OCI-LY7 (cell line): ENCODE measurements around the gene MEF2D. TPM values are rescaled to one million over a fixed set of nuclear protein-coding genes. Genes with fewer than 3 reads are reported as not detected.

Experiments
- BruUV-seq: library from RNA; stranded (reverse); fragments of 400-500 nt; replicated peaks from 2 replicates; lab custom pipeline; 2021; lab: Mats Ljungman, UMichigan
- CTCF ChIA-PET: fragments of 300-600 bp; sonication (Branson Sonifier 250); formaldehyde crosslinking; loops from one replicate; lab custom pipeline; 2022; ENCODE audit warnings: antibody characterized with exemption; ENCODE audit not compliant: unreplicated experiment; lab: Charles Lee
- POLR2A ChIA-PET: fragments of 300-600 bp; sonication (Branson Sonifier 250); formaldehyde crosslinking; loops from one replicate; lab custom pipeline; 2022; ENCODE audit warnings: antibody characterized with exemption; lab: Charles Lee
- DNase-seq: peaks from one replicate; pipeline ENCODE4 v3.0.0-alpha.2; 2015; ENCODE audit warnings: low spot score
- H2AFZ ChIP-seq: fragments of 200-600 bp; sonication (generic), shearing (Covaris generic); 2 replicates; pipeline ENCODE4 v1.6.1; 2014; ENCODE audit warnings: mild to moderate bottlenecking, antibody characterized with exemption, low read length, moderate library complexity
- H3K27ac ChIP-seq: fragments of 200-600 bp; sonication (generic); 2 replicates; pipeline ENCODE4 v1.5.1; 2014; ENCODE audit warnings: mixed run types, low read depth, mild to moderate bottlenecking, moderate library complexity, low read length, inconsistent platforms; ENCODE audit not compliant: poor library complexity, severe bottlenecking
- H3K36me3 ChIP-seq: fragments of 200-600 bp; sonication (generic); 2 replicates; pipeline ENCODE4 v1.6.1; 2014; ENCODE audit warnings: mild to moderate bottlenecking, antibody characterized with exemption, low read length, moderate library complexity, mixed read lengths; ENCODE audit not compliant: insufficient read depth
- H3K4me1 ChIP-seq: fragments of 200-600 bp; sonication (generic); 2 replicates; pipeline ENCODE4 v1.5.1; 2014; ENCODE audit warnings: mild to moderate bottlenecking, low read length; ENCODE audit not compliant: insufficient read depth, poor library complexity, severe bottlenecking
- H3K4me2 ChIP-seq: fragments of 200-600 bp; sonication (generic); 2 replicates; pipeline ENCODE4 v1.6.1; 2014; ENCODE audit warnings: mild to moderate bottlenecking, low read length
- H3K4me3 ChIP-seq: fragments of 200-600 bp; sonication (generic); 2 replicates; pipeline ENCODE4 v1.5.1; 2014; ENCODE audit warnings: mild to moderate bottlenecking, low read depth, low read length; ENCODE audit not compliant: poor library complexity, severe bottlenecking
- H3K79me2 ChIP-seq: fragments of 200-600 bp; sonication (generic); 2 replicates; pipeline ENCODE4 v1.6.1; 2016; ENCODE audit warnings: low read depth, mild to moderate bottlenecking, low read length, moderate library complexity, mixed read lengths; ENCODE audit not compliant: insufficient read depth
- H3K9me2 ChIP-seq: fragments of 200-600 bp; sonication (generic); 2 replicates; pipeline ENCODE4 v1.6.1; 2016; ENCODE audit warnings: mild to moderate bottlenecking, low read length, mixed read lengths; ENCODE audit not compliant: insufficient read depth
- H3K9me3 ChIP-seq: fragments of 200-600 bp; sonication (generic); 2 replicates; pipeline ENCODE4 v1.6.1; 2014; ENCODE audit warnings: mild to moderate bottlenecking, mixed run types, low read length, mixed read lengths
- H4K20me1 ChIP-seq: fragments of 200-600 bp; sonication (generic); 2 replicates; pipeline ENCODE4 v1.6.1; 2014; ENCODE audit warnings: mild to moderate bottlenecking, antibody characterized with exemption, low read length, moderate library complexity, mixed read lengths; ENCODE audit not compliant: insufficient read depth
- EZH2phosphoT487 ChIP-seq: fragments of 200-600 bp; sonication (generic); IDR thresholded peaks from 2 replicates; pipeline ENCODE4 v1.6.1; 2018; ENCODE audit warnings: low read depth, borderline replicate concordance, mild to moderate bottlenecking, mixed run types, antibody characterized with exemption, low read length, moderate library complexity, mixed read lengths
- intact Hi-C: fragments of 100-400 bp; cut with micrococcal nuclease; formaldehyde crosslinking; loops from one replicate; pipeline ENCODE4 v1.10.0; 2022; ENCODE audit not compliant: unreplicated experiment
- total RNA-seq, 2 experiments: library from RNA; depleted of rRNA in 1 of 2; stranded (reverse); fragments of >200 nt in 1 of 2; shearing (Covaris generic) in 1 of 2; gene quantifications; 2 replicates each; pipeline ENCODE4 v1.2.3, GENCODE V29; 2014 to 2022
- TF ChIP-seq, protein P1 (sequence below): fragments of 200-600 bp; sonication (generic); conservative IDR thresholded peaks from 2 replicates; pipeline ENCODE4 v1.5.1; 2014; ENCODE audit warnings: mild to moderate bottlenecking, antibody characterized with exemption, low read length, moderate library complexity, mixed read lengths

Gene MEF2D
- total RNA-seq, 2 experiments from 2014 or later, result 42.7 to 92.3 TPM

DNA sequence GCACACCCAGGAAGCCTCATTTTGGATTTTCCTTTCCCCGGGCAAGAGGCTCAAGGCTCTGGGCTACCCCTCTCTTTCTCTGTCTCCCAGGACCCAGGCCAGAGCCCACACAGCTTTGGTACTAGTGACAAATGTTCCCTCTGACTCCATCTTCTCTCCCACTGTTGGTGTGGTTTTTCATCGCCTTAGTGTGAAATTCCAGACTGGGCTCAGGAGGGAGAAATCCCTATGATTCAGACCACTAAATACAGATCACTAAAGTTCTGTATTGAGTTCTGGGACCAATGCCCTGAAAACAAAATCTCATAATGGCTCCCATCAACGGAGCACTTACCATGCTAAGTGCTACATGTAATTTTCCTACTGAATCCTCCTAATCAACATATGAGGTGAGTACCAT, 45.7 kb upstream of the MEF2D start:
- no peak overlapping the region for H3K27ac ChIP-seq
- H3K79me2 ChIP-seq, result no peaks in the 10 kb centered on the region
- no peak overlapping the region for H2AFZ ChIP-seq
- TF ChIP-seq EZH2phosphoT487, result no peak
- TF ChIP-seq, protein P1, sequence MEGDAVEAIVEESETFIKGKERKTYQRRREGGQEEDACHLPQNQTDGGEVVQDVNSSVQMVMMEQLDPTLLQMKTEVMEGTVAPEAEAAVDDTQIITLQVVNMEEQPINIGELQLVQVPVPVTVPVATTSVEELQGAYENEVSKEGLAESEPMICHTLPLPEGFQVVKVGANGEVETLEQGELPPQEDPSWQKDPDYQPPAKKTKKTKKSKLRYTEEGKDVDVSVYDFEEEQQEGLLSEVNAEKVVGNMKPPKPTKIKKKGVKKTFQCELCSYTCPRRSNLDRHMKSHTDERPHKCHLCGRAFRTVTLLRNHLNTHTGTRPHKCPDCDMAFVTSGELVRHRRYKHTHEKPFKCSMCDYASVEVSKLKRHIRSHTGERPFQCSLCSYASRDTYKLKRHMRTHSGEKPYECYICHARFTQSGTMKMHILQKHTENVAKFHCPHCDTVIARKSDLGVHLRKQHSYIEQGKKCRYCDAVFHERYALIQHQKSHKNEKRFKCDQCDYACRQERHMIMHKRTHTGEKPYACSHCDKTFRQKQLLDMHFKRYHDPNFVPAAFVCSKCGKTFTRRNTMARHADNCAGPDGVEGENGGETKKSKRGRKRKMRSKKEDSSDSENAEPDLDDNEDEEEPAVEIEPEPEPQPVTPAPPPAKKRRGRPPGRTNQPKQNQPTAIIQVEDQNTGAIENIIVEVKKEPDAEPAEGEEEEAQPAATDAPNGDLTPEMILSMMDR, result no peak
- CTCF ChIA-PET, result no interaction called here
- H3K4me1 ChIP-seq, result peaks cover 7% of the 10 kb centered on the region
- BruUV-seq, result no TSS peak
- no peak for DNase-seq
- intact Hi-C loops, result no loop called here
- no peak overlapping the region for H3K4me3 ChIP-seq
- H3K9me3 ChIP-seq, result no peaks in the 10 kb centered on the region
- no peaks in the 10 kb centered on the region for H4K20me1 ChIP-seq
- H3K36me3 ChIP-seq, result peaks cover 18% of the 10 kb centered on the region
- H3K4me2 ChIP-seq, result no peak overlapping the region
- no peaks in the 10 kb centered on the region for H3K9me2 ChIP-seq
- POLR2A ChIA-PET, result interaction anchor here (1.3 kb wide), 1 partner anchor 10 kb away, joined by 3 read pairs; no protein-coding TSS in a partner anchor

DNA sequence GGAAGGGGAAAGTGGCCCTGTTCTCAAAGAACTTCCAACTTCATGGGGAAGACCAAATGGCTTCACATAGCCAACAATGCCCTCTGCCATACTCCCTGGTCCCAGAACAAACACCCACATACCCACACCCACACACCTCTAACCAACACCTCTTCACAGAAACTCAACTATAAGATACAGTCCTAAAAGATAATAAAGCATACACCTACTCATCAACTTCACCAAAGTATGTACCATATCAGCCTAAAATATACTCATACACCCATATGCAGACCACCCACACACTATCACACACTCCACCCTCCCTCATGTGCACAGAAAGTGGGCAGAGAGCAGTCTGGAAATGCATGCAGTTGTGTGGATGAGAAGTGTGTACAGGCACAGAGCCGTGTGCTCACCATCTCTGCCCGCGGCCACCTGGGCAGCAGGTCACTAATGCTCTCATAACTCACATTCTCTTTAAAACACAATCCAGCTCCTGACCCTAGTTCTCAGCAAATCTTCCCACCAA, 44.1 kb upstream of the MEF2D start:
- ChIA-PET CTCF (no interaction called here), POLR2A (interaction anchor here (0.8 kb wide), 1 partner anchor 8 kb away, joined by 4 read pairs; no protein-coding TSS in a partner anchor)
- Histone ChIP-seq H3K79me2 (no peaks in the 10 kb centered on the region), H3K9me3 (no peaks in the 10 kb centered on the region), H2AFZ (no peak overlapping the region), H3K36me3 (peaks cover 22% of the 10 kb centered on the region), H3K4me2 (no peak overlapping the region), H3K4me1 (no peaks in the 10 kb centered on the region), H4K20me1 (no peaks in the 10 kb centered on the region), H3K9me2 (no peaks in the 10 kb centered on the region), H3K27ac (no peak overlapping the region), H3K4me3 (no peak overlapping the region)
- intact Hi-C loops, result no loop called here
- TF ChIP-seq, protein P1, result no peak
- no peak for TF ChIP-seq EZH2phosphoT487
- no TSS peak for BruUV-seq
- DNase-seq, result no peak

DNA sequence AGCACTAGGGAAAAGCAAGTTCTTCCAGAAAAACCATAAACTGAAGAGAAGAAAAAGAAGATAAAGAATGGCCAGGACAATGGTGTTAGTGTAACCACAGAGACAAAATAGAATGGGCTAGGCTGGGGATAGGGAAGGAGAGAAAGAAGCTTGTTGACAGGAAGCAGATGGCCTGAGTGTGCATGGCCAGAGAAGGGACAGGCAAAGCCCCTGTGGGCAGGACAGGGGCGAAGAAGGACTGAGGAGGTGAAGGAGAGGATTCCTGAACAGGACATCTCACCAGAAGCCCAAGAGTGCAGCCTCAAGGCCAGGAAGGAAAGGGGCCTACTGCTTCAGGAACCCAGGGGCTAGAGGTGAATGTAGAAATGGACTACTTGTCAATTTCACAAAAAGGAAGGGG, 42.5 kb upstream of the MEF2D start:
- DNase-seq, result no peak
- H3K9me2 ChIP-seq, result no peaks in the 10 kb centered on the region
- peaks cover 34% of the 10 kb centered on the region for H3K36me3 ChIP-seq
- no peaks in the 10 kb centered on the region for H4K20me1 ChIP-seq
- TF ChIP-seq, protein P1, result no peak
- TF ChIP-seq EZH2phosphoT487, result no peak
- H3K27ac ChIP-seq, result no peak overlapping the region
- H3K4me1 ChIP-seq, result no peaks in the 10 kb centered on the region
- H3K4me2 ChIP-seq, result no peak overlapping the region
- ChIA-PET POLR2A (no interaction called here), CTCF (no interaction called here)
- no peak overlapping the region for H3K4me3 ChIP-seq
- no peak overlapping the region for H2AFZ ChIP-seq
- H3K9me3 ChIP-seq, result no peaks in the 10 kb centered on the region
- BruUV-seq, result no TSS peak
- intact Hi-C loops, result no loop called here
- H3K79me2 ChIP-seq, result no peaks in the 10 kb centered on the region
